Measurements from ENCODE around the gene DDX28. TPM values are rescaled to one million over a fixed set of nuclear protein-coding genes. Genes with fewer than 3 reads are reported as not detected.

Gene DDX28
- total and polyA plus RNA-seq, 2 experiments from 2014 or later, result 12.2 to 23.8 TPM

GRCh38 chr16:67976205-67976604 is 46.8 kb downstream of the DDX28 start:
- Mint-ChIP-seq H3K27me3 (ENCODE audit: insufficient read depth, low read depth, poor library complexity) (peaks cover 12% of the 10 kb centered on the region), H3K4me1 (no peaks in the 10 kb centered on the region; the same call in 2 of the 3 replicates), H3K4me3 (no peak overlapping the region), H3K36me3 (ENCODE audit: low read depth) (no peaks in the 10 kb centered on the region), H3K27ac (no peak overlapping the region), H3K9me3 (no peaks in the 10 kb centered on the region)
- TF ChIP-seq CREB1 (CRISPR knock-in tag; IDR thresholded peaks at IDR 0.05; ENCODE audit: low read depth), result no peak
- no peak for TF ChIP-seq ETS1 (IDR thresholded peaks at IDR 0.05)
- TF ChIP-seq EZH2phosphoT487 (IDR thresholded peaks at IDR 0.05; ENCODE audit: unreplicated experiment), result no peak
- TF ChIP-seq STAT1 (IDR thresholded peaks at IDR 0.05; ENCODE audit: unreplicated experiment), result no peak
- no peak for TF ChIP-seq REST (IDR thresholded peaks at IDR 0.05; ENCODE audit: unreplicated experiment)
- no peak for TF ChIP-seq NANOG (IDR thresholded peaks at IDR 0.05; ENCODE audit: borderline replicate concordance)
- no peak for TF ChIP-seq ZNF114 (CRISPR knock-in tag; IDR thresholded peaks at IDR 0.05)
- H3K4me2 ChIP-seq, result no peak overlapping the region
- ATAC-seq (no peak), DNase-seq (ENCODE audit: low spot score) (no peak)
- H2AFZ ChIP-seq, result no peak overlapping the region
- H3K27me3 ChIP-seq (ENCODE audit: insufficient read depth), result no peaks in the 10 kb centered on the region
- no peaks in the 10 kb centered on the region for H3K9me2 ChIP-seq (ENCODE audit: insufficient read depth)
- no peaks in the 10 kb centered on the region for H4K20me1 ChIP-seq (replicated peaks; ENCODE audit: insufficient read depth)
- no peak overlapping the region for H3K27ac ChIP-seq (ENCODE audit: low read depth)
- H3K4me3 ChIP-seq, result no peak overlapping the region
- no peaks in the 10 kb centered on the region for H3K79me2 ChIP-seq (replicated peaks; ENCODE audit: insufficient read depth)
- H3K36me3 ChIP-seq (ENCODE audit: insufficient read depth), result no peaks in the 10 kb centered on the region
- no peaks in the 10 kb centered on the region for H3K4me1 ChIP-seq (ENCODE audit: insufficient read depth)
- no peaks in the 10 kb centered on the region for H3F3A ChIP-seq (replicated peaks; ENCODE audit: low read depth)

GRCh38 chr16:67975321-67976105 is 47.5 kb downstream of the DDX28 start:
- no peaks in the 10 kb centered on the region for H4K20me1 ChIP-seq (replicated peaks; ENCODE audit: insufficient read depth)
- H3K27ac Mint-ChIP-seq, result no peak overlapping the region
- 0 out of 2 replicates have a peak, but pooled peaks cover 2% of the 10 kb centered on the region for H3F3A ChIP-seq (replicated peaks; ENCODE audit: low read depth)
- peaks cover 11% of the 10 kb centered on the region for H3K27me3 Mint-ChIP-seq (ENCODE audit: insufficient read depth, low read depth, poor library complexity)
- no peaks in the 10 kb centered on the region for H3K79me2 ChIP-seq (replicated peaks; ENCODE audit: insufficient read depth)
- H3K36me3 ChIP-seq (ENCODE audit: insufficient read depth), result no peaks in the 10 kb centered on the region
- H3K4me1 Mint-ChIP-seq, result no peaks in the 10 kb centered on the region; the same call in 2 of the 3 replicates
- DNase-seq (ENCODE audit: low spot score), result no peak
- H3K36me3 Mint-ChIP-seq (ENCODE audit: low read depth), result no peaks in the 10 kb centered on the region
- no peaks in the 10 kb centered on the region for H3K9me2 ChIP-seq (ENCODE audit: insufficient read depth)
- no peak overlapping the region for H3K4me2 ChIP-seq
- no peak for ATAC-seq
- no peaks in the 10 kb centered on the region for H3K4me1 ChIP-seq (ENCODE audit: insufficient read depth)
- no peak overlapping the region for H2AFZ ChIP-seq
- H3K27me3 ChIP-seq (ENCODE audit: insufficient read depth), result no peaks in the 10 kb centered on the region
- no peak overlapping the region for H3K27ac ChIP-seq (ENCODE audit: low read depth)
- H3K9me3 Mint-ChIP-seq, result no peaks in the 10 kb centered on the region
- H3K4me3 ChIP-seq, result no peak overlapping the region
- no peak overlapping the region for H3K4me3 Mint-ChIP-seq
- TF ChIP-seq ZNF331 (CRISPR knock-in tag; IDR thresholded peaks at IDR 0.05; ENCODE audit: low read depth) (no peak), EZH2phosphoT487 (IDR thresholded peaks at IDR 0.05; ENCODE audit: unreplicated experiment) (no peak), ZNF462 (CRISPR knock-in tag; IDR thresholded peaks at IDR 0.05) (no peak), EZH2 (IDR thresholded peaks at IDR 0.05; ENCODE audit: low read depth, unreplicated experiment) (no peak), JUNB (IDR thresholded peaks at IDR 0.05; ENCODE audit: unreplicated experiment) (no peak)

All from GM23338 (cell line).